Measurements from ENCODE around the gene CA10.

Gene CA10

DNA sequence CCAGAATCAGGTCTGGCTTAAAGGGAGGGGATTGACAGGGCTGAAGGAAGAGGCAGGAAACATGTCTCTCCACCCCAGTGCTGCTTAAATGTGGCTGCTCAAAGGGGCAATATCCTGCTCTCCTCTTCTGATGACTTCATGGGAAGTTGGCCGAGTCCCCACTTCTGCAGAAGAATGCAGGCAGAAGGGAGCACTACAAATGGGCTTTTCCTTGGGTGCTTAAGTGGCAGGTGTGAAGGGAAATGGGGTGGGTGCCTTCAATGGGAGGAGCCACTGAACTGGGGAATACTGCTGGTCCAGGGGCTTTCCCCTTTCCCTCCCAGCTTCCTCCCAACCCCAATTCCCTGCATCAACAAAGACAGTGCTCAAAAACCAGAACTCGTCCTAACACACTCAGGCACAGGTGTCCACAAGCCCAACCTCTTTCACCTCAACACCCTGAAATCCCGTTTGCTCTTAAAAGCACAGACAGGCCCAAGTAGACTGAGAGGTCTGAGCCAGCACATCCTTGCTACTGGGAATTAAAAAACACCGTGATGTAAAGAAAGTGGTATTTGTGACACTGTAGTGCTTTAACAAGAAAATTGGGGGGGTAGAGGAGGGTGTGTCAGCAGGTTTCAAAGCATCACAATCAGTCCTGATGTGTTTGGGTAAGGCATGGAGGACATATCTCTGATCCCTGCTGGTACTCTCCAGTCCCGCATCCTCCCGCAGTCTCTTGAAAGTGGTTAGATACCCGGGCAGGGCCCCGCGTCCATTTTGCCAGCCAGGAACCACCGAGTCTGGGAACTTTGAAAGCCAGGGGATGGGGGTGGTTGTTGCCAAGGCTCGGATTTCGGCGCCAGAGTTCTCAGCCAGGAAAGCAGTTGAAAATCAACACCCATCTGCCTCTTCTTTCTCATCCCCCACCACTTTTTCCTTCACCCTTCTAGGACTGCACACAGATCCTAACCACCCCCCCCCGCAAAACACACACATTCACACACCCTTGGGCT, 1.6 kb downstream of the CA10 start:
- in situ Hi-C loops (cut with MboI; ENCODE audit: low sequenced_read_pairs, unreplicated experiment) = no loop called here
- TF ChIP-seq, protein P1, sequence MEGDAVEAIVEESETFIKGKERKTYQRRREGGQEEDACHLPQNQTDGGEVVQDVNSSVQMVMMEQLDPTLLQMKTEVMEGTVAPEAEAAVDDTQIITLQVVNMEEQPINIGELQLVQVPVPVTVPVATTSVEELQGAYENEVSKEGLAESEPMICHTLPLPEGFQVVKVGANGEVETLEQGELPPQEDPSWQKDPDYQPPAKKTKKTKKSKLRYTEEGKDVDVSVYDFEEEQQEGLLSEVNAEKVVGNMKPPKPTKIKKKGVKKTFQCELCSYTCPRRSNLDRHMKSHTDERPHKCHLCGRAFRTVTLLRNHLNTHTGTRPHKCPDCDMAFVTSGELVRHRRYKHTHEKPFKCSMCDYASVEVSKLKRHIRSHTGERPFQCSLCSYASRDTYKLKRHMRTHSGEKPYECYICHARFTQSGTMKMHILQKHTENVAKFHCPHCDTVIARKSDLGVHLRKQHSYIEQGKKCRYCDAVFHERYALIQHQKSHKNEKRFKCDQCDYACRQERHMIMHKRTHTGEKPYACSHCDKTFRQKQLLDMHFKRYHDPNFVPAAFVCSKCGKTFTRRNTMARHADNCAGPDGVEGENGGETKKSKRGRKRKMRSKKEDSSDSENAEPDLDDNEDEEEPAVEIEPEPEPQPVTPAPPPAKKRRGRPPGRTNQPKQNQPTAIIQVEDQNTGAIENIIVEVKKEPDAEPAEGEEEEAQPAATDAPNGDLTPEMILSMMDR (IDR thresholded peaks at IDR 0.05; ENCODE audit: borderline replicate concordance, control extremely low read depth, extremely low read depth, insufficient read depth, missing control alignments) = no peak
- DNase-seq (ENCODE audit: low spot score) = no peak

DNA sequence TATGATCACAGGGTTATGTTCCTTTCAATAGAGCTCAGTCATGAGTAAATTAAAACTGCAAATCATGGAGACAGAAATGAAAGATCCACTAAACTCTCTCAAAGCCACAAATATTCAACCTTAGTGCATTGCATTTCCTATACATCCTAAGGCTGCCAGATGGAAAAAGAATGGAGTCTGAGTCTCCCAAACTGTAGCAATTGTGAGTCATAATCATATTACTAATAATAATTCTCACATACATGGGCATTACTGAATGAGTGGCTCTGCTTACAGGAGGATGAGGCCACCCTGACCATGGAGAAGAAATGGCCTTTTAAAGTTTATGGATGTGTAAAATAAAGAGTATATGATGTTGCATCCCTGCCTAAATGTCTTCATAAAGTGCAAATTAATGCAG, 3.2 kb downstream of the CA10 start:
- DNase-seq (ENCODE audit: low spot score) = no peak
- in situ Hi-C loops (cut with MboI; ENCODE audit: low sequenced_read_pairs, unreplicated experiment) = no loop called here
- TF ChIP-seq, protein P1 (IDR thresholded peaks at IDR 0.05; ENCODE audit: borderline replicate concordance, control extremely low read depth, extremely low read depth, insufficient read depth, missing control alignments) = no peak

DNA sequence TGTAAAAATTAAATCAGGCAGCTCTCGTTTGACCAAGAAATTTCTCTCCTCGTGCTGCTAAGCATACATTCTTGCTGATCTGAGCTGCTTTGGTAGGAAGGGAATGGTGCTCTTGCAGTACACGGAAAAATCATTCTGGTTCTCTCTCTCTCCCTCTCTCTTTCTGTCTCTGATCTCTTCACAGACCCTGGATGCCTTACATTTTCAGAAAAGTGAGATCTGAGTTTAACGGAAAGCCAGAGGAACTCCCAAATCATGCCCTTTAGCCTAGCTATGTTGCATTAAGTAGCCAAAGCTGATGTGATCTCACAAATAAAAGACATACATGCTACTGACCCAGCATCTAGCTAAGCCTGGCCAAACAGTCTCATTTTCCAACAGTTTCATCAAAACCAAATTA, 4.0 kb downstream of the CA10 start:
- no peak for DNase-seq (ENCODE audit: low spot score)
- in situ Hi-C loops (cut with MboI; ENCODE audit: low sequenced_read_pairs, unreplicated experiment) = no loop called here
- TF ChIP-seq, protein P1 (IDR thresholded peaks at IDR 0.05; ENCODE audit: borderline replicate concordance, control extremely low read depth, extremely low read depth, insufficient read depth, missing control alignments) = no peak

DNA sequence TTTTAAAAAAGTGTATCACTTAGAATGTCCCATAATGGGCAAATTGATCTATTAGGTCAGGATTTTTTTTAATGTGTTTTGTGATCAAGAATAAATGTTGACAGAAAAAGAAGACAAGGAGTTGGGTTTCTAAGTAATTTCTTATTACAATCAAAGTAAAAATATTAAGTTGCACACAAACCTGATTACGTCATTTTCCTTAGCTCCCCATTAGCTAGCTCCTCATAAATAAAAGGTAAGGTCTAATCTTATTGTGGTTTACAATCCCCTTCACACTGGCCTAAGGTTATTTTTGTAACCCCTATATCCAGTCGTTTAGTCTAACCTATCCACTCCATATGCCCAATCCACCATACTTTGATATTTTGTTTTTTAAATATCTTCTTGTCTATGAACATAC, 7.6 kb downstream of the CA10 start:
- TF ChIP-seq, protein P1 (IDR thresholded peaks at IDR 0.05; ENCODE audit: borderline replicate concordance, control extremely low read depth, extremely low read depth, insufficient read depth, missing control alignments) = no peak
- in situ Hi-C loops (cut with MboI; ENCODE audit: low sequenced_read_pairs, unreplicated experiment) = no loop called here
- no peak for DNase-seq (ENCODE audit: low spot score)

DNA sequence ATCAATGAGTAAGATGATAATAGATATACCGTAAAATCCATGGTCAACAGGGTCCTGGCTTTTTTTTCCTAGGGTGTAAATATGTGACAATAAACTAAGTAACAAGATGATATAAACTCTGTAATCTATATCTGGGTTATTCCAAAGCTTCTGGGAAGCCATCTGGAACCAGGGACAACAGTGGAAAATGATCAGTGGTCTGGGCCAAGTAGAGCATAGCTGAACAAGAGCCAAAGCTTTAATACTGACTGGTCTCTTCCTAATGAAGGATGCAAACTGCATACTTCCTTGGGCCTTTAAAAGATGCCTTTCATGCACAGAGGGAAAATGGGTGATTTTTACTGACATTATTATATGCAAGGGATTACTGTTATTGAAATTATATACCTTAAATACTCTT, 8.9 kb downstream of the CA10 start:
- DNase-seq (ENCODE audit: low spot score) = no peak
- in situ Hi-C loops (cut with MboI; ENCODE audit: low sequenced_read_pairs, unreplicated experiment) = no loop called here
- TF ChIP-seq, protein P1 (IDR thresholded peaks at IDR 0.05; ENCODE audit: borderline replicate concordance, control extremely low read depth, extremely low read depth, insufficient read depth, missing control alignments) = no peak

DNA sequence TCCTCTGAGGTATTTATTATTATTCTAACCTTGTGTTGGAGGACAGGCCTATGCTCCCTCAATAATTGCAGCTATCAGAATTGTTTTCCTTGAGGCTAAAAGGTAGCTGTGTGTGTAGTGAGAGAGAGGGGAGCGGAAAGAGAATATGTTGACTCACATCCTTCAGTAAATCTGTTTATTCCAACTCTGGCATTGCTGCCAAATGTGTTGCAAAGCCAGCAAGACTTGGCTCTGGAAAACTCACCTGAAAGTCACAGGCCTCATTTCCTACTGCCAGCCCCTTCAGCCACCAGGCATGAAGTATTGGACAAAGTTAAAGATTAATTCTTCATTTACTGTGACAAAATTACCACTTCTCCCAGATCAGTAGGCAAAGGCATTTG, 9.6 kb downstream of the CA10 start:
- in situ Hi-C loops (cut with MboI; ENCODE audit: low sequenced_read_pairs, unreplicated experiment) = no loop called here
- no peak for DNase-seq (ENCODE audit: low spot score)
- TF ChIP-seq, protein P1 (IDR thresholded peaks at IDR 0.05; ENCODE audit: borderline replicate concordance, control extremely low read depth, extremely low read depth, insufficient read depth, missing control alignments) = no peak
